ENCODE results near the gene SLC22A17.
A peak's percentile ranks its signal among the peaks of the same experiment; 100 is the strongest.

Gene SLC22A17

GRCh38 chr14:23359167-23359626, 6.5 kb upstream of the SLC22A17 start:
- H3K9me3 Mint-ChIP-seq: no peaks in the 10 kb centered on the region
- peaks cover 1% of the 10 kb centered on the region for H3K27me3 Mint-ChIP-seq
- no peak overlapping the region for H3K4me3 Mint-ChIP-seq
- H3K36me3 Mint-ChIP-seq: no peaks in the 10 kb centered on the region
- H3K27ac Mint-ChIP-seq: no peak overlapping the region
- H3K4me1 Mint-ChIP-seq: no peaks in the 10 kb centered on the region

- Mint-ChIP-seq H3K4me1 (peaks cover 1% of the 10 kb centered on the region), H3K27me3 (peaks cover 1% of the 10 kb centered on the region), H3K27ac (no peak overlapping the region), H3K9me3 (no peaks in the 10 kb centered on the region), H3K36me3 (no peaks in the 10 kb centered on the region), H3K4me3 (no peak overlapping the region)
Observed at GRCh38 chr14:23358553-23359166, 6.0 kb upstream of the SLC22A17 start.

- Mint-ChIP-seq H3K27me3 (peaks cover 1% of the 10 kb centered on the region), H3K4me1 (peaks cover 8% of the 10 kb centered on the region), H3K27ac (no peak overlapping the region)
Observed at GRCh38 chr14:23358042-23358441, 5.4 kb upstream of the SLC22A17 start.

GRCh38 chr14:23357261-23357660, 4.6 kb upstream of the SLC22A17 start:
- peaks cover 11% of the 10 kb centered on the region for H3K4me1 Mint-ChIP-seq
- H3K27ac Mint-ChIP-seq: no peak overlapping the region
- no peak overlapping the region for H3K4me3 Mint-ChIP-seq
- H3K27me3 Mint-ChIP-seq: peaks cover 1% of the 10 kb centered on the region
- no peaks in the 10 kb centered on the region for H3K36me3 Mint-ChIP-seq
- H3K9me3 Mint-ChIP-seq: no peaks in the 10 kb centered on the region

More at GRCh38 chr14:23358042-23358441, 5.4 kb upstream of the SLC22A17 start:
- H3K4me3 Mint-ChIP-seq: no peak overlapping the region
- no peaks in the 10 kb centered on the region for H3K36me3 Mint-ChIP-seq
- H3K9me3 Mint-ChIP-seq: no peaks in the 10 kb centered on the region

GRCh38 chr14:23356662-23357061, 4.0 kb upstream of the SLC22A17 start:
- no peak overlapping the region for H3K4me3 Mint-ChIP-seq
- peaks cover 11% of the 10 kb centered on the region for H3K4me1 Mint-ChIP-seq
- no peaks in the 10 kb centered on the region for H3K36me3 Mint-ChIP-seq

GRCh38 chr14:23355871-23356435, 3.3 kb upstream of the SLC22A17 start:
- Mint-ChIP-seq H3K9me3 (no peaks in the 10 kb centered on the region), H3K4me1 (peaks cover 16% of the 10 kb centered on the region)

More at GRCh38 chr14:23356662-23357061, 4.0 kb upstream of the SLC22A17 start:
- H3K27ac Mint-ChIP-seq: no peak overlapping the region
- H3K9me3 Mint-ChIP-seq: no peaks in the 10 kb centered on the region
- peaks cover 1% of the 10 kb centered on the region for H3K27me3 Mint-ChIP-seq

GRCh38 chr14:23354990-23355389, 2.3 kb upstream of the SLC22A17 start:
- H3K36me3 Mint-ChIP-seq: no peaks in the 10 kb centered on the region
- peaks cover 21% of the 10 kb centered on the region for H3K4me1 Mint-ChIP-seq
- H3K9me3 Mint-ChIP-seq: no peaks in the 10 kb centered on the region
- no peak overlapping the region for H3K27ac Mint-ChIP-seq
- peaks cover 1% of the 10 kb centered on the region for H3K27me3 Mint-ChIP-seq
- no peak overlapping the region for H3K4me3 Mint-ChIP-seq

More at GRCh38 chr14:23355871-23356435, 3.3 kb upstream of the SLC22A17 start:
- no peak overlapping the region for H3K27ac Mint-ChIP-seq
- peaks cover 1% of the 10 kb centered on the region for H3K27me3 Mint-ChIP-seq
- no peaks in the 10 kb centered on the region for H3K36me3 Mint-ChIP-seq
- no peak overlapping the region for H3K4me3 Mint-ChIP-seq

- H3K27me3 Mint-ChIP-seq: peaks cover 1% of the 10 kb centered on the region
Observed at GRCh38 chr14:23353433-23353780, 720 bp upstream of the SLC22A17 start.

GRCh38 chr14:23351681-23352505, 794 bp downstream of the SLC22A17 start:
- Mint-ChIP-seq H3K27me3 (peaks cover 1% of the 10 kb centered on the region), H3K27ac (no peak overlapping the region)

More at GRCh38 chr14:23353433-23353780, 720 bp upstream of the SLC22A17 start:
- H3K4me1 Mint-ChIP-seq: peaks cover 21% of the 10 kb centered on the region
- H3K27ac Mint-ChIP-seq: no peak overlapping the region
- H3K36me3 Mint-ChIP-seq: no peaks in the 10 kb centered on the region
- H3K4me3 Mint-ChIP-seq: peak overlapping the region; percentile 81
- no peaks in the 10 kb centered on the region for H3K9me3 Mint-ChIP-seq

GRCh38 chr14:23349156-23349845, 3.4 kb downstream of the SLC22A17 start:
- no peak overlapping the region for H3K4me3 Mint-ChIP-seq
- H3K9me3 Mint-ChIP-seq: no peaks in the 10 kb centered on the region
- peaks cover 1% of the 10 kb centered on the region for H3K27me3 Mint-ChIP-seq
- H3K4me1 Mint-ChIP-seq: peaks cover 21% of the 10 kb centered on the region
- H3K36me3 Mint-ChIP-seq: no peaks in the 10 kb centered on the region
- no peak overlapping the region for H3K27ac Mint-ChIP-seq

More at GRCh38 chr14:23351681-23352505, 794 bp downstream of the SLC22A17 start:
- peak overlapping the region; percentile 81 for H3K4me3 Mint-ChIP-seq
- no peaks in the 10 kb centered on the region for H3K36me3 Mint-ChIP-seq
- H3K4me1 Mint-ChIP-seq: peaks cover 21% of the 10 kb centered on the region
- H3K9me3 Mint-ChIP-seq: no peaks in the 10 kb centered on the region

- H3K4me3 Mint-ChIP-seq: no peak overlapping the region
- H3K27me3 Mint-ChIP-seq: no peaks in the 10 kb centered on the region
- no peaks in the 10 kb centered on the region for H3K36me3 Mint-ChIP-seq
- no peaks in the 10 kb centered on the region for H3K9me3 Mint-ChIP-seq
- H3K4me1 Mint-ChIP-seq: peaks cover 15% of the 10 kb centered on the region
- no peak overlapping the region for H3K27ac Mint-ChIP-seq
Observed at GRCh38 chr14:23348297-23348655, 4.4 kb downstream of the SLC22A17 start.

- H3K36me3 Mint-ChIP-seq: no peaks in the 10 kb centered on the region
- H3K4me3 Mint-ChIP-seq: no peak overlapping the region
- no peaks in the 10 kb centered on the region for H3K9me3 Mint-ChIP-seq
- no peaks in the 10 kb centered on the region for H3K27me3 Mint-ChIP-seq
- no peak overlapping the region for H3K27ac Mint-ChIP-seq
- H3K4me1 Mint-ChIP-seq: peaks cover 10% of the 10 kb centered on the region
Observed at GRCh38 chr14:23347406-23348296, 5.0 kb downstream of the SLC22A17 start.

GRCh38 chr14:23346693-23347405, 5.8 kb downstream of the SLC22A17 start:
- H3K4me1 Mint-ChIP-seq: peaks cover 10% of the 10 kb centered on the region
- H3K36me3 Mint-ChIP-seq: no peaks in the 10 kb centered on the region
- no peaks in the 10 kb centered on the region for H3K27me3 Mint-ChIP-seq
- no peaks in the 10 kb centered on the region for H3K9me3 Mint-ChIP-seq
- H3K4me3 Mint-ChIP-seq: no peak overlapping the region
- no peak overlapping the region for H3K27ac Mint-ChIP-seq

GRCh38 chr14:23345987-23346692, 6.5 kb downstream of the SLC22A17 start:
- no peaks in the 10 kb centered on the region for H3K9me3 Mint-ChIP-seq
- no peaks in the 10 kb centered on the region for H3K36me3 Mint-ChIP-seq
- no peak overlapping the region for H3K27ac Mint-ChIP-seq
- peaks cover 6% of the 10 kb centered on the region for H3K4me1 Mint-ChIP-seq
- no peak overlapping the region for H3K4me3 Mint-ChIP-seq
- no peaks in the 10 kb centered on the region for H3K27me3 Mint-ChIP-seq

Data from activated naive CD4-positive, alpha-beta T cell treated with anti-CD3 and anti-CD28 coated beads, Interleukin-2, amount 50 U/mL, for 24 hours (primary cell).